Mesodermal cell (in vitro differentiated cells): ENCODE data around the gene MVD.

Source experiments
- H3K27ac ChIP-seq: 2 replicates; pipeline ENCODE4 v1.7.0; 2013; ENCODE audit warnings: mild to moderate bottlenecking, low read depth, low read length, moderate library complexity; ENCODE audit not compliant: severe bottlenecking
- H3K36me3 ChIP-seq: 2 replicates; pipeline ENCODE4 v1.7.1; 2013; ENCODE audit warnings: mild to moderate bottlenecking, low read length, moderate library complexity; ENCODE audit not compliant: control insufficient read depth, insufficient read depth
- H3K4me1 ChIP-seq: one replicate; pipeline ENCODE4 v1.7.1; 2013; ENCODE audit warnings: mild to moderate bottlenecking, low read length; ENCODE audit not compliant: insufficient read depth, control insufficient read depth, poor library complexity, severe bottlenecking
- H3K4me3 ChIP-seq: 2 replicates; pipeline ENCODE4 v1.7.0; 2013; ENCODE audit warnings: low read length, control low read depth, mild to moderate bottlenecking; ENCODE audit not compliant: insufficient read depth, poor library complexity, severe bottlenecking; ENCODE audit errors: extremely low read depth
- H3K9me3 ChIP-seq: 2 replicates; pipeline ENCODE4 v1.7.1; 2013; ENCODE audit warnings: mild to moderate bottlenecking, low read length, moderate library complexity; ENCODE audit not compliant: control insufficient read depth
- WGBS, 2 experiments: methylation state at CpG; one replicate each; pipeline ENCODE4 v1.1.5; 2013; ENCODE audit warnings: missing lambda C conversion rate in 2 of 2; ENCODE audit not compliant: insufficient coverage in 2 of 2; 5-methylcytosine and 5-hydroxymethylcytosine counted together

The MVD gene

GRCh38 chr16:88630941-88631340, 31.9 kb downstream of the MVD start:
- peaks cover 67% of the 10 kb centered on the region for H3K36me3 ChIP-seq
- no peaks in the 10 kb centered on the region for H3K9me3 ChIP-seq
- no peak overlapping the region for H3K27ac ChIP-seq
- 92% methylated on average over 16 to 23 of the region's 23 CpGs for WGBS, 2 experiments
- H3K4me3 ChIP-seq = no peak overlapping the region
- H3K4me1 ChIP-seq = no peaks in the 10 kb centered on the region

- H3K4me3 ChIP-seq = no peak overlapping the region
- H3K4me1 ChIP-seq = no peaks in the 10 kb centered on the region
- WGBS, 2 experiments = 97 to 100% methylated on average over 8 to 9 of the region's 12 CpGs
- H3K36me3 ChIP-seq = peaks cover 69% of the 10 kb centered on the region
- no peak overlapping the region for H3K27ac ChIP-seq
- H3K9me3 ChIP-seq = no peaks in the 10 kb centered on the region
Observed at GRCh38 chr16:88630433-88630832, 32.5 kb downstream of the MVD start.

GRCh38 chr16:88629835-88630234, 33.1 kb downstream of the MVD start:
- Histone ChIP-seq H3K4me3 (no peak overlapping the region), H3K9me3 (no peaks in the 10 kb centered on the region), H3K4me1 (no peaks in the 10 kb centered on the region), H3K36me3 (peaks cover 75% of the 10 kb centered on the region), H3K27ac (no peak overlapping the region)
- WGBS, 2 experiments = 84 to 91% methylated on average over 7 to 8 of the region's 9 CpGs

- 65 to 69% methylated on average over 11 to 12 of the region's 12 CpGs for WGBS, 2 experiments
- no peak overlapping the region for H3K27ac ChIP-seq
- peaks cover 87% of the 10 kb centered on the region for H3K36me3 ChIP-seq
- no peaks in the 10 kb centered on the region for H3K9me3 ChIP-seq
- no peaks in the 10 kb centered on the region for H3K4me1 ChIP-seq
- H3K4me3 ChIP-seq = no peak overlapping the region
Observed at GRCh38 chr16:88628512-88628974, 34.3 kb downstream of the MVD start.

- WGBS, 2 experiments = 95% methylated on average over 14 to 20 of the region's 27 CpGs
- Histone ChIP-seq H3K27ac (no peak overlapping the region), H3K4me1 (no peaks in the 10 kb centered on the region), H3K9me3 (no peaks in the 10 kb centered on the region), H3K4me3 (no peak overlapping the region), H3K36me3 (peaks cover 89% of the 10 kb centered on the region)
Observed at GRCh38 chr16:88627531-88628411, 35.1 kb downstream of the MVD start.

- Histone ChIP-seq H3K4me3 (no peak overlapping the region), H3K9me3 (no peaks in the 10 kb centered on the region), H3K27ac (no peak overlapping the region), H3K36me3 (peaks cover 92% of the 10 kb centered on the region), H3K4me1 (no peaks in the 10 kb centered on the region)
- 96 to 98% methylated on average over 9 of the region's 9 CpGs for WGBS, 2 experiments
Observed at GRCh38 chr16:88626646-88627045, 36.2 kb downstream of the MVD start.

GRCh38 chr16:88624977-88625576, 37.8 kb downstream of the MVD start:
- Histone ChIP-seq H3K4me1 (no peaks in the 10 kb centered on the region), H3K27ac (no peak overlapping the region), H3K9me3 (no peaks in the 10 kb centered on the region), H3K4me3 (no peak overlapping the region), H3K36me3 (peaks cover 83% of the 10 kb centered on the region)
- 85 to 90% methylated on average over 11 to 15 of the region's 17 CpGs for WGBS, 2 experiments

- peaks cover 83% of the 10 kb centered on the region for H3K36me3 ChIP-seq
- H3K27ac ChIP-seq = no peak overlapping the region
- no peaks in the 10 kb centered on the region for H3K4me1 ChIP-seq
- H3K9me3 ChIP-seq = no peaks in the 10 kb centered on the region
- 93 to 96% methylated on average over 15 to 16 of the region's 18 CpGs for WGBS, 2 experiments
- no peak overlapping the region for H3K4me3 ChIP-seq
Observed at GRCh38 chr16:88624481-88624880, 38.4 kb downstream of the MVD start.

- WGBS, 2 experiments = 97% methylated on average over 3 to 10 of the region's 13 CpGs
- no peaks in the 10 kb centered on the region for H3K4me1 ChIP-seq
- no peak overlapping the region for H3K27ac ChIP-seq
- no peak overlapping the region for H3K4me3 ChIP-seq
- H3K36me3 ChIP-seq = peaks cover 85% of the 10 kb centered on the region
- no peaks in the 10 kb centered on the region for H3K9me3 ChIP-seq
Observed at GRCh38 chr16:88623858-88624257, 39.0 kb downstream of the MVD start.

GRCh38 chr16:88622866-88623265, 40.0 kb downstream of the MVD start:
- peaks cover 85% of the 10 kb centered on the region for H3K36me3 ChIP-seq
- 93 to 97% methylated on average over 27 to 29 of the region's 29 CpGs for WGBS, 2 experiments
- no peaks in the 10 kb centered on the region for H3K9me3 ChIP-seq
- H3K27ac ChIP-seq = no peak overlapping the region
- no peak overlapping the region for H3K4me3 ChIP-seq
- H3K4me1 ChIP-seq = no peaks in the 10 kb centered on the region

- no peak overlapping the region for H3K27ac ChIP-seq
- no peaks in the 10 kb centered on the region for H3K4me1 ChIP-seq
- 96 to 98% methylated on average over 17 to 19 of the region's 19 CpGs for WGBS, 2 experiments
- H3K9me3 ChIP-seq = no peaks in the 10 kb centered on the region
- H3K4me3 ChIP-seq = no peak overlapping the region
- peaks cover 85% of the 10 kb centered on the region for H3K36me3 ChIP-seq
Observed at GRCh38 chr16:88622125-88622524, 40.8 kb downstream of the MVD start.
